ENCODE measurements around the gene PIP4K2B.

PIP4K2B gene

DNA sequence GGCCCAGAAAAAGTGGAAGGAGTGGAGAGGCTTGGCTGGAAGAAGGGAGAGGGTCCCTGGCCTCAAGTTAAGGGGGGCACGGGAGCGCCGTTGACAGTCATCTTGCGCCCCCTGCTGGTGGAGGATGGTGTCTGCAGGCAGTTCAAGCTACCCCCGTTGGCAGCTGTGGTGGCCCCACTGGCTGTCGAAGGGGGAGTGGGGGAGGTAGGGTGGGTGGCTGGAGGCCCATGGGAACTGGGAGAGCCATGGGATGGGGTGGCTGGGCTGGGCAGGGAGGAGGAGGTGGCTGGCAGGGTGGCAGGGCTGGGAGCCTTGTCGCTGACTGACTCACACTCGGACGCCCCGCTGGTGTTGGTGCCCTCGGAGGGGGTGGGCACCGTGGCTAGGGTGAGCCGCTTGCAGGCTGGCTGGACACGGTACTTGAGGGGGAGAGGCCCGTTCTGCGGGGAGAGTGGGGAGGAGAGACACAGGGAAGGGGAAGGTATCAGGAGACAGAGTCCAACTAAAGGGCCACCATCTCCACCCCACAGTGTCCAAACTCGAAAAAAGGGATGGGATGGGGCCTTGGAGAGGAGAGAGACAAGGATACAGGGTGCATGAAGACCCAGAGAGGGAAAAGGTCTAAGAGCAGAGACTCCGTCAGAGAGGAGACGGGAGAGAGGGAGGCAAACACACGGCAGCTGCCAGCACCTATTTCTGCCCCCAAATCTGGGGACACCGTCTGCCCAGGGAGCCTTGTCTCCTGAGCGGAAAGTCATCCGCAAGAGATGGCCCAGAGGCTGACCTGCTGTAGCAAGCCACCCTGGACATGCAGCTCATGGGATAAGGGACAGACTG, 64.0 kb downstream of the PIP4K2B start:
- Histone ChIP-seq H3K4me3 (ENCODE audit: low read depth, low read length) (no peak overlapping the region), H3K4ac (ENCODE audit: low read depth, low read length) (no peak overlapping the region), H2AK5ac (ENCODE audit: low read length) (no peak overlapping the region), H2AFZ (ENCODE audit: insufficient read depth, low read length, poor library complexity) (no peak overlapping the region), H3K36me3 (ENCODE audit: control insufficient read depth in 1 of 2, insufficient read depth in 2 of 2, low read length in 2 of 2) (peaks cover 62 to 64% of the 10 kb centered on the region in 2 experiments), H3K27ac (ENCODE audit: low read depth, low read length) (no peak overlapping the region), H3K14ac (ENCODE audit: low read length) (no peak overlapping the region), H3K9me3 (ENCODE audit: insufficient read depth, low read depth, low read length) (no peaks in the 10 kb centered on the region), H3K79me1 (ENCODE audit: low read length) (peaks cover 3% of the 10 kb centered on the region), H4K91ac (ENCODE audit: low read depth, low read length) (no peak overlapping the region), H3K79me2 (ENCODE audit: control insufficient read depth, insufficient read depth, low read length, poor library complexity) (peaks cover 3% of the 10 kb centered on the region), H3K4me1 (ENCODE audit: control insufficient read depth in 1 of 2, insufficient read depth in 2 of 2, low read length in 2 of 2) (peaks cover 0 to 5% of the 10 kb centered on the region in 2 experiments), H3K18ac (ENCODE audit: low read length) (no peak overlapping the region), H3K4me2 (ENCODE audit: low read length) (no peak overlapping the region), H2BK12ac (ENCODE audit: low read length) (no peak overlapping the region), H2BK5ac (ENCODE audit: low read depth, low read length, poor library complexity) (no peak overlapping the region), H4K8ac (ENCODE audit: low read depth, low read length) (no peak overlapping the region), H4K12ac (ENCODE audit: low read depth, low read length) (no peak overlapping the region), H3K27me3 (ENCODE audit: insufficient read depth, low read length) (no peaks in the 10 kb centered on the region), H3K9ac (ENCODE audit: low read length) (no peak overlapping the region), H3K23ac (ENCODE audit: low read length) (no peak overlapping the region), H2BK120ac (ENCODE audit: insufficient read depth, low read length, poor library complexity) (no peak overlapping the region)
- peak in 1 of 2 donors; percentile 56 for DNase-seq
- no CpG with 5 or more reads among the region's 23 CpGs for WGBS (ENCODE audit: extremely low coverage, insufficient coverage, insufficient read length)

DNA sequence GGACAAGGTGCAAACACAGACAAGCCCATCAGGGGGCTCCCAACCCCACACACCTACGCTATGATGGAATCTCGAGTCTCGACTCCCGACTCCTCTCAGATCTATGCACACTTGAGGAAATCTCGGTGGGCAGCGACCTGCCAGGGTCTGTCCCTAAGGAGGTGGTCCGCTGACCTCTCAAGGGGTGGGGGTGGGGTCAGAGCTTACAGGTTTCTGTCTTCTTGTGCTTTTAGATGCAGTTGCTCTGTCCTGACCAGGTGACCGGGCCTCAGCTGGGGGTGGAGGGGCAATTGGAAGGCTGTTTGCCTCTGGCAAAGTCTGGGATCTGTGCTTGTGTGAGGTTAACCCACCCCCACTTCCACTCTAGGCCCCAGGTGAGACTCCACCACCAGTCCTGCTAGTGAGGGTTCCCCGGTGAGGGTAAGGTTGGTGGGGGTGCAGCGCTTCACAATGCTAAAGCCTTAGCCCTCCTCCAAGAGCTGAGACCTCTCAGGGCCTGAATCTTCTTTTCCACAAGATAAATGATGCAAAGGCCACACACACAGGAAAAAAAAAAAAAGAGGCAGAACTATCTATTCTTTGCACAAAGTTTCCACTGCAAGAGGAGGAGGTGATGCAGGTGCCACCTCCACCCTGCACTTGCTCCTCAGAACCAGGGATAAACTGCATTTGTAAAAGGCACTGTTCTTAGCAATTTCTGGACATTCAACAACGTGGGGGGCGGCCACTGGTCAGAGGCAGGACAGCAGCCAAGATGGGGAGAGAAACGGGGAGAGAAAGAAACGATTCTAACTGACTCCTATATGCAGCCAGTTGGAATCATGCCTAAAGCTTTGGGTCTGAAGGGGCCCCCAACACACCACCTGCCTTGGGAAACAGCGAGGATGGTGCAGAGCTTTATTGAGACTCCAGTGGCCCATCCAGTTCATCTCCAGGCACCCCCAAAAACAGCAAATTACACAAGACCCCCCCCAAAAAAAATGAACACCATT, 65.1 kb downstream of the PIP4K2B start:
- Histone ChIP-seq H2AFZ (ENCODE audit: insufficient read depth, low read length, poor library complexity) (no peak overlapping the region), H3K4ac (ENCODE audit: low read depth, low read length) (no peak overlapping the region), H3K79me1 (ENCODE audit: low read length) (peaks cover 8% of the 10 kb centered on the region), H3K4me3 (ENCODE audit: low read depth, low read length) (no peak overlapping the region), H3K79me2 (ENCODE audit: control insufficient read depth, insufficient read depth, low read length, poor library complexity) (peaks cover 6% of the 10 kb centered on the region), H4K91ac (ENCODE audit: low read depth, low read length) (no peak overlapping the region), H3K9me3 (ENCODE audit: insufficient read depth, low read depth, low read length) (no peaks in the 10 kb centered on the region), H2BK5ac (ENCODE audit: low read depth, low read length, poor library complexity) (no peak overlapping the region), H3K4me2 (ENCODE audit: low read length) (no peak overlapping the region), H3K4me1 (ENCODE audit: control insufficient read depth in 1 of 2, insufficient read depth in 2 of 2, low read length in 2 of 2) (peaks cover 0 to 9% of the 10 kb centered on the region in 2 experiments), H3K27ac (ENCODE audit: low read depth, low read length) (no peak overlapping the region), H2BK12ac (ENCODE audit: low read length) (no peak overlapping the region), H3K23ac (ENCODE audit: low read length) (no peak overlapping the region), H4K8ac (ENCODE audit: low read depth, low read length) (no peak overlapping the region), H4K12ac (ENCODE audit: low read depth, low read length) (no peak overlapping the region), H2BK120ac (ENCODE audit: insufficient read depth, low read length, poor library complexity) (no peak overlapping the region), H3K14ac (ENCODE audit: low read length) (no peak overlapping the region), H3K27me3 (ENCODE audit: insufficient read depth, low read length) (no peaks in the 10 kb centered on the region), H3K9ac (ENCODE audit: low read length) (no peak overlapping the region), H3K18ac (ENCODE audit: low read length) (no peak overlapping the region), H2AK5ac (ENCODE audit: low read length) (no peak overlapping the region), H3K36me3 (ENCODE audit: control insufficient read depth in 1 of 2, insufficient read depth in 2 of 2, low read length in 2 of 2) (peaks cover 52 to 55% of the 10 kb centered on the region in 2 experiments)
- no CpG with 5 or more reads among the region's 15 CpGs for WGBS (ENCODE audit: extremely low coverage, insufficient coverage, insufficient read length)
- peak in 1 of 2 donors; percentile 18 for DNase-seq

DNA sequence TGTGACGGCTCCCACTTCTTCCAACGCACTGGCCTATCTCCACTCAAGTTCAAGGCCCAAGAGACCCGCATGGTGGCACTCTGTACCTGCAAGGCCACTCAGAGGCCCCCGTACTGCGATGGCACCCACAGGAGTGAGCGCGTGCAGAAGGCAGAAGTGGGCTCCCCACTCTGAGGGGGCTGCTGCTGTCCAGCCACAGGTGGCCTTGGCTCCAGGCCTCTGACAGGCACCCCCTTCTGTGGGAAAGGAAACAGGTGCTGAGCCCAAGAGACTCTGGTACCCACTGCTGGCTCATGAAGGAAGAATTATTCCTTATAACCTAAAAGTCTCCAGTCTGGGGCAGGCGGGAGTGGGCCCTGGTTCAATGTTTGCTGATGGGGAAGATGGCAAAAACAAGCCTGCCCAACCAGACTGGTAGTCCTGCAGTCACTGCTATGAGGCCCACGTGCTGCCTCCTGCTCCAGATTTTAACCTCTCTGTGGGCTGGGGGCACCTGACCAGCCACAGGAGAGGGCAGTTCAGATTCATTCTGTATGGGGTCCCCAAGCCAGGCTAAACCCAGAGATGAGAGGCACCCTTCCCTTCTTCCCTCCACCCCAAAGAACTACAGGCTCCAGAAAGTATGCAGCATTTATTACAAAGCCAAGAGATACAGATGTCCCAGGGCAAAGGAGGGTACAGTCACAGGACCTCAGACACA, 65.9 kb downstream of the PIP4K2B start:
- H2BK5ac ChIP-seq (ENCODE audit: low read depth, low read length, poor library complexity): no peak overlapping the region
- H3K23ac ChIP-seq (ENCODE audit: low read length): no peak overlapping the region
- peaks cover 6% of the 10 kb centered on the region for H3K79me2 ChIP-seq (ENCODE audit: control insufficient read depth, insufficient read depth, low read length, poor library complexity)
- H3K4me3 ChIP-seq (ENCODE audit: low read depth, low read length): no peak overlapping the region
- no peak for DNase-seq
- H3K79me1 ChIP-seq (ENCODE audit: low read length): peaks cover 8% of the 10 kb centered on the region
- no peak overlapping the region for H3K18ac ChIP-seq (ENCODE audit: low read length)
- no CpG with 5 or more reads among the region's 9 CpGs for WGBS (ENCODE audit: extremely low coverage, insufficient coverage, insufficient read length)
- no peak overlapping the region for H2AK5ac ChIP-seq (ENCODE audit: low read length)
- peaks cover 0 to 9% of the 10 kb centered on the region in 2 experiments for H3K4me1 ChIP-seq (ENCODE audit: control insufficient read depth in 1 of 2, insufficient read depth in 2 of 2, low read length in 2 of 2)
- H3K4ac ChIP-seq (ENCODE audit: low read depth, low read length): no peak overlapping the region
- H4K91ac ChIP-seq (ENCODE audit: low read depth, low read length): no peak overlapping the region
- H3K9me3 ChIP-seq (ENCODE audit: insufficient read depth, low read depth, low read length): no peaks in the 10 kb centered on the region
- no peak overlapping the region for H3K9ac ChIP-seq (ENCODE audit: low read length)
- no peak overlapping the region for H2BK12ac ChIP-seq (ENCODE audit: low read length)
- H2BK120ac ChIP-seq (ENCODE audit: insufficient read depth, low read length, poor library complexity): no peak overlapping the region
- no peak overlapping the region for H3K14ac ChIP-seq (ENCODE audit: low read length)
- H4K12ac ChIP-seq (ENCODE audit: low read depth, low read length): no peak overlapping the region
- H3K4me2 ChIP-seq (ENCODE audit: low read length): no peak overlapping the region
- H3K27ac ChIP-seq (ENCODE audit: low read depth, low read length): no peak overlapping the region
- H3K27me3 ChIP-seq (ENCODE audit: insufficient read depth, low read length): no peaks in the 10 kb centered on the region
- H3K36me3 ChIP-seq (ENCODE audit: control insufficient read depth in 1 of 2, insufficient read depth in 2 of 2, low read length in 2 of 2): peaks cover 44 to 46% of the 10 kb centered on the region in 2 experiments
- H2AFZ ChIP-seq (ENCODE audit: insufficient read depth, low read length, poor library complexity): no peak overlapping the region
- no peak overlapping the region for H4K8ac ChIP-seq (ENCODE audit: low read depth, low read length)
